Heart right ventricle (tissue), 16 donors: ENCODE results near the gene RHOV. TPM values are rescaled to one million over a fixed set of nuclear protein-coding genes. Genes with fewer than 3 reads are reported as not detected.

Source experiments
- ATAC-seq, 8 donors: fragments of 200-7000 bp; cut with Tn5 transposase; one replicate each; pipeline ENCODE4 v1.9.1; 2020; ENCODE audit warnings: mild to moderate bottlenecking in 8 of 8, moderate library complexity in 8 of 8, moderate number of reproducible peaks in 1 of 8
- DNase-seq, 2 donors: peaks; one replicate each; pipeline ENCODE4 v3.0.0-alpha.2; 2020
- H3K27ac ChIP-seq, 10 donors: fragments of 200-600 bp; sonication (generic) in 2 of 10; one replicate each; pipeline versions ENCODE4 v1.5.0 to v1.8.0; 2020 to 2022; ENCODE audit warnings: mild to moderate bottlenecking in 3 of 10
- H3K27me3 ChIP-seq, 7 donors: fragments of 200-600 bp; one replicate each; pipeline ENCODE4 v1.8.0; 2021 to 2022; ENCODE audit warnings: mild to moderate bottlenecking in 2 of 7
- H3K36me3 ChIP-seq, 9 donors: fragments of 200-600 bp; sonication (generic) in 1 of 9; one replicate each; pipeline versions ENCODE4 v1.5.0 to v1.8.0; 2020 to 2022; ENCODE audit warnings: mild to moderate bottlenecking in 2 of 9
- H3K4me1 ChIP-seq, 9 donors: fragments of 200-600 bp; sonication (generic) in 1 of 9; one replicate each; pipeline versions ENCODE4 v1.5.0 to v1.8.0; 2020 to 2022; ENCODE audit warnings: mild to moderate bottlenecking in 4 of 9
- H3K4me3 ChIP-seq, 10 donors: fragments of 200-600 bp; sonication (generic) in 2 of 10; one replicate each; pipeline versions ENCODE4 v1.5.0 to v1.8.0; 2020 to 2022; ENCODE audit warnings: mild to moderate bottlenecking in 7 of 10, moderate library complexity in 2 of 10
- H3K9me3 ChIP-seq, 11 donors: fragments of 200-600 bp in 10 of 11; sonication (generic) in 2 of 11; one replicate each; pipeline versions ENCODE4 v1.5.0 to v1.8.0; 2013 to 2022; ENCODE audit warnings: mild to moderate bottlenecking in 2 of 11, control low read depth in 1 of 11, moderate library complexity in 1 of 11
- CTCF ChIP-seq, 9 donors: fragments of 200-600 bp; sonication (generic) in 2 of 9; IDR thresholded peaks; one replicate each; pipeline versions ENCODE4 v1.5.0 to v1.8.0; 2021 to 2022; ENCODE audit warnings: antibody characterized with exemption in 9 of 9, mild to moderate bottlenecking in 5 of 9, moderate library complexity in 1 of 9
- WGBS, 2 donors: extraction: QIAGEN DNeasy Blood & Tissue Kit; methylation state at CpG; one replicate each; pipeline ENCODE4 v1.1.7; 2013; ENCODE audit warnings: inconsistent platforms in 1 of 2; 5-methylcytosine and 5-hydroxymethylcytosine counted together
- intact Hi-C, 10 donors: fragments of 100-400 bp; cut with DNase I; formaldehyde crosslinking; loops; one replicate each; pipeline versions ENCODE4 v1.11.1 to v1.14.2; 2022
- polyA plus RNA-seq, 2 donors: library from polyadenylated mRNA; stranded (reverse); fragments of 200-250 nt; gene quantifications; one replicate each; pipeline ENCODE4 v1.2.3, GENCODE V29; 2013
- total RNA-seq, 10 donors: library from RNA; stranded (reverse); fragmentation: NEBNext Ultra II Directional in 3 of 10; extraction: Animal tissue kit (Norgen Biotek cat#: 25700) in 3 of 10; gene quantifications; one replicate each; pipeline versions ENCODE4 v1.2.1 to v1.2.4, GENCODE V29; 2021 to 2023
- donor health status: Arrhythmogenic right ventricular cardiomyopathy.
- donor health status: ischemic (EF 13 %, LVEDD 7.1; RV severe dilation, severe dysfunction).
- donor health status: healthy with polysubstance abuse.
- donor health status: DM: no; HTN: yes; CAD: no.
- donor health status: DM: no; HTN: no; CAD: no.
- donor health status: ischemic (EF 25% LVEDD 6.9; RV normal size, moderate dysfunction).
- donor health status: ischemic (EF 25% LVEDD 5.7; RV mildly dilated, moderate dysfunction).
- donor health status: healthy.
- donor health status: DM: yes; HTN: yes; CAD: no.
- donor health status: Ischemic cardiomyopathy.
- donor health status: ischemic (EF 35%, LVEDD 5.7; RV mildly dilated, moderate dysfunction).
- donor health status: nonischemic (EF 11% LVEDD 7.7; RV severe dilation, severe dysfunction).
- donor health status: DM: yes; HTN: yes; CAD: no.
- donor health status: PGD.
- donor health status: ischemic (EF 29% LVEDD 5.4; RV normal size, mild dysfunction).
- donor health status: nonischemic (EF 23%, LVEDD 6.1; RV moderate dilation, normal function).

The RHOV gene
- total and polyA plus RNA-seq, 12 donors, result 0.03 TPM; not detected in 11

GRCh38 chr15:40918799-40919392, 44.9 kb upstream of the RHOV start:
- H3K27me3 ChIP-seq, result no peaks in the 10 kb centered on the region
- no peaks in the 10 kb centered on the region for H3K36me3 ChIP-seq
- intact Hi-C loops, result no loop called here
- WGBS, 2 donors, result 52 to 56% methylated on average over 19 of the region's 19 CpGs
- H3K4me3 ChIP-seq, result peak overlapping the region in 7 of 10 donors; percentile 7 to 48 (median 40)
- no peaks in the 10 kb centered on the region for H3K9me3 ChIP-seq
- TF ChIP-seq CTCF (IDR thresholded peaks at IDR 0.05), result no peak
- no peak for DNase-seq
- peaks cover 2 to 51% (median 12%) of the 10 kb centered on the region in 9 donors for H3K4me1 ChIP-seq
- peak; percentile 40 to 81 (median 70) for ATAC-seq
- peak overlapping the region; percentile 44 to 90 (median 78) for H3K27ac ChIP-seq

DNA sequence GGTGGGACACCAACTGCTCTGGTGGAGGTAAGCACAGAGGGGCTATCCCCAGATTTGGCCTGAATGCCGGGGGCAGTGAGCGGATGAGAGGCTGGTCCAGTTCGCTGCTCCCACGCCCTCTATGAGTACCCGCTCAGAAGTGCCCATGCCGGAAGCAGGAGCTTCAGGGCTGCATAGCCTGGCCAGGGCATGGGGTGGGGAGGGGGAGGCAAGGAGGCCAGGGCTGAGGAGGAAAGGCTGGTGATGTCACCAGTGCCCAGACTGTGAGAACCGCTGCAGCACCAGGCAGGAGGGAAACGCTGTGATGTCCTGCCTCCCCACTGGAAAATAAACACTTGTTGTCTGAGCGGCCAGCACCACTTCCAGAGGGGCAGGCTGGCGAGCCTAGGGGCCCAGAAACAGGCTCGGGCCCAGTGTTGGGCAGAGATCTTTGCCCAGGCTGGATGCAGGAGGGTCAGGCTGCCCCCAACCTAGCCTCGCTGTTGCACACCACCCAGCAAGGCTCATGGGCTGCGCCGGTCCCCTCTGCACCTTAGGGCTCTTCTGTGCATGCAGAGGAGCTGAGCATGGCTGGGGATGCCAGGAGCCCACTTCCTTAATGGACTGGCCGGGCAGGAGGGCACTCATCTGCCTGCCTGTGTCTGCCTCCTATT, 44.2 kb upstream of the RHOV start:
- WGBS, 2 donors, result 59 to 62% methylated on average over 15 of the region's 15 CpGs
- H3K27ac ChIP-seq, result peak overlapping the region; percentile 44 to 90 (median 78)
- intact Hi-C loops, result no loop called here
- peak overlapping the region in 9 of 10 donors; percentile 3 to 48 (median 39) for H3K4me3 ChIP-seq
- ATAC-seq (peak; percentile 10 to 67 (median 28)), DNase-seq (no peak)
- H3K4me1 ChIP-seq, result peaks cover 2 to 51% (median 12%) of the 10 kb centered on the region in 9 donors
- H3K27me3 ChIP-seq, result no peaks in the 10 kb centered on the region
- no peak for TF ChIP-seq CTCF (IDR thresholded peaks at IDR 0.05)
- H3K36me3 ChIP-seq, result no peaks in the 10 kb centered on the region
- no peaks in the 10 kb centered on the region for H3K9me3 ChIP-seq

DNA sequence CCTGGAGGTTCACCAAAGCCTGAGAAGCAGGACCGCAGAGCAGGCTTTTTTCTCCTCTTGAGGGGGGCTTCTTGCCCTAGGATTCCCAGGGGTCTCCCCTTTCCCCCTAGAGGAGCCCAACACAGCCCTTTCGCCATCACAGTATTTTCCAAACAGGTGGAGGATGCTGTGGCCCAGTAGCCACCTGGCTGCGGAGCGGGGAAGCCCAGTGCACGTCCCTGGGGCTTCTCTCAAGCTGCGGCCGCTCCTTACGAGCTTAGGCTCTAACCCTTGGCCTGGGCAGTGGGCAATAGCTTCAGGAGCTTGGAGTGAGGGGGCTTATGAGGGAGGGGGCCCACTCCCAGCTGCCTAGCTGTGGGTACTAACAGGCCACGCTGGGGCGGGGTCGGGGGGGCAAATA, 43.6 kb upstream of the RHOV start:
- Histone ChIP-seq H3K27ac (peak overlapping the region in 9 of 10 donors; percentile 44 to 90 (median 83)), H3K4me3 (peak overlapping the region in 8 of 10 donors; percentile 3 to 48 (median 40)), H3K27me3 (no peaks in the 10 kb centered on the region), H3K4me1 (peaks cover 2 to 51% (median 12%) of the 10 kb centered on the region in 9 donors), H3K36me3 (no peaks in the 10 kb centered on the region), H3K9me3 (no peaks in the 10 kb centered on the region)
- no peak for TF ChIP-seq CTCF (IDR thresholded peaks at IDR 0.05)
- ATAC-seq, result peak in 2 of 8 donors; percentile 2 to 19
- intact Hi-C loops, result no loop called here
- WGBS, 2 donors, result 60 to 65% methylated on average over 11 of the region's 11 CpGs
- DNase-seq, result no peak

GRCh38 chr15:40915679-40916078, 41.6 kb upstream of the RHOV start:
- ATAC-seq, result no peak
- 59 to 81% methylated on average over 6 of the region's 6 CpGs for WGBS, 2 donors
- intact Hi-C loops, result no loop called here
- DNase-seq, result no peak
- peak overlapping the region; percentile 22 to 90 (median 68) for H3K27ac ChIP-seq
- no peaks in the 10 kb centered on the region for H3K36me3 ChIP-seq
- no peak overlapping the region for H3K4me3 ChIP-seq
- H3K4me1 ChIP-seq, result peaks cover 2 to 60% (median 14%) of the 10 kb centered on the region in 9 donors
- H3K27me3 ChIP-seq, result no peaks in the 10 kb centered on the region
- H3K9me3 ChIP-seq, result no peaks in the 10 kb centered on the region
- no peak for TF ChIP-seq CTCF (IDR thresholded peaks at IDR 0.05)
